Gastrocnemius medialis (tissue), 4 donors: ENCODE results near the gene RNF212B. TPM values are rescaled to one million over a fixed set of nuclear protein-coding genes. Genes with fewer than 3 reads are reported as not detected.

ENCODE experiments used
- ATAC-seq, 2 donors: fragments of 150-250 bp; one replicate each; pipeline ENCODE4 v1.9.1; 2016
- DNase-seq, 2 donors: peaks; one replicate each; pipeline ENCODE4 v3.0.0-alpha.2; 2019
- H3K27ac ChIP-seq, 4 donors: fragments of 200-600 bp; sonication (generic); 1 replicate in 1 of 4; 2 replicates in 3 of 4; pipeline ENCODE4 v1.5.1; 2016 to 2018; ENCODE audit warnings: mild to moderate bottlenecking in 2 of 4, moderate library complexity in 1 of 4
- H3K27me3 ChIP-seq, 3 donors: fragments of 200-600 bp; sonication (generic) in 2 of 3; 1 replicate in 1 of 3; 2 replicates in 2 of 3; pipeline versions ENCODE4 v1.5.1 to v1.6.0; 2016 to 2019; ENCODE audit warnings: mild to moderate bottlenecking in 1 of 3, moderate library complexity in 1 of 3
- H3K36me3 ChIP-seq, 2 donors: fragments of 200-600 bp; sonication (generic) in 1 of 2; one replicate each; pipeline ENCODE4 v1.5.1; 2017 to 2018
- H3K4me1 ChIP-seq, 2 donors: fragments of 200-600 bp; sonication (generic) in 1 of 2; one replicate each; pipeline ENCODE4 v1.5.1; 2016 to 2017; ENCODE audit warnings: mild to moderate bottlenecking in 2 of 2
- H3K4me3 ChIP-seq, 4 donors: fragments of 200-600 bp; sonication (generic) in 3 of 4; 1 replicate in 1 of 4; 2 replicates in 3 of 4; pipeline ENCODE4 v1.5.1; 2016 to 2019; ENCODE audit warnings: mild to moderate bottlenecking in 2 of 4
- H3K9me3 ChIP-seq, 3 donors: fragments of 200-600 bp; sonication (generic) in 2 of 3; 1 replicate in 1 of 3; 2 replicates in 2 of 3; pipeline ENCODE4 v1.5.1; 2016 to 2019
- CTCF ChIP-seq, 5 experiments: fragments of 450-650 bp in 3 of 5; fragments of 200-600 bp in 2 of 5; sonication (generic) in 2 of 5; IDR thresholded peaks in 4 of 5; conservative IDR thresholded peaks in 1 of 5; 1 replicate in 4 of 5; 2 replicates in 1 of 5; pipeline ENCODE4 v1.5.1; 2016 to 2019; ENCODE audit warnings: antibody characterized with exemption in 5 of 5, mild to moderate bottlenecking in 3 of 5, moderate library complexity in 3 of 5
- POLR2A ChIP-seq, 2 donors: fragments of 450-650 bp; IDR thresholded peaks; one replicate each; pipeline ENCODE4 v1.6.1; 2017; ENCODE audit warnings: antibody characterized with exemption in 2 of 2, mild to moderate bottlenecking in 2 of 2, moderate library complexity in 2 of 2
- in situ Hi-C, 4 donors: fragments of 200-750 bp; cut with MboI; loops; one replicate each; pipeline versions ENCODE4 v1.15.0 to v1.8.0; 2017; ENCODE audit warnings: low sequenced_read_pairs in 4 of 4
- intact Hi-C: fragments of 100-400 bp; cut with DNase I; formaldehyde crosslinking; loops from one replicate; pipeline ENCODE4 v1.15.1; 2023; ENCODE audit warnings: low total_unique reads
- total RNA-seq, 4 donors: library from RNA; depleted of rRNA; stranded (reverse); fragments of >200 nt; gene quantifications; one replicate each; pipeline versions ENCODE4 v1.1.0 to v1.2.3, GENCODE V29; 2016

RNF212B gene
- total RNA-seq, 4 donors from 2014 or later, result not detected

GRCh38 chr14:23242076-23242475, 4.3 kb downstream of the RNF212B start:
- intact Hi-C loops, result no loop called here
- in situ Hi-C loops, result no loop called here

GRCh38 chr14:23243066-23243465, 5.3 kb downstream of the RNF212B start:
- DNase-seq (no peak), ATAC-seq (no peak)
- TF ChIP-seq CTCF (IDR thresholded peaks at IDR 0.05 in 4 of 5, conservative IDR thresholded peaks at IDR 0.05 in 1 of 5) (no peak), POLR2A (IDR thresholded peaks at IDR 0.05) (no peak)
- no peak overlapping the region for H3K27ac ChIP-seq
- intact Hi-C loops (no loop called here), in situ Hi-C loops (no loop called here)
- peaks cover 0 to 9% (median 5%) of the 10 kb centered on the region in 3 donors for H3K27me3 ChIP-seq
- peaks cover 0 to under 1% of the 10 kb centered on the region in 2 donors for H3K4me1 ChIP-seq
- H3K9me3 ChIP-seq, result no peaks in the 10 kb centered on the region
- H3K4me3 ChIP-seq, result no peak overlapping the region
- no peaks in the 10 kb centered on the region for H3K36me3 ChIP-seq

More at GRCh38 chr14:23242076-23242475, 4.3 kb downstream of the RNF212B start:
- peaks cover 0 to 6% of the 10 kb centered on the region in 2 donors for H3K4me1 ChIP-seq
- TF ChIP-seq POLR2A (IDR thresholded peaks at IDR 0.05) (no peak), CTCF (IDR thresholded peaks at IDR 0.05 in 4 of 5, conservative IDR thresholded peaks at IDR 0.05 in 1 of 5) (no peak)
- no peak overlapping the region for H3K27ac ChIP-seq
- no peak for DNase-seq
- no peak for ATAC-seq
- no peaks in the 10 kb centered on the region for H3K36me3 ChIP-seq
- H3K27me3 ChIP-seq, result peaks cover 2 to 9% (median 5%) of the 10 kb centered on the region in 3 donors
- H3K4me3 ChIP-seq, result no peak overlapping the region
- H3K9me3 ChIP-seq, result no peaks in the 10 kb centered on the region

GRCh38 chr14:23245282-23245681, 7.5 kb downstream of the RNF212B start:
- no peak for TF ChIP-seq CTCF (IDR thresholded peaks at IDR 0.05 in 4 of 5, conservative IDR thresholded peaks at IDR 0.05 in 1 of 5)
- TF ChIP-seq POLR2A (IDR thresholded peaks at IDR 0.05), result no peak
- intact Hi-C loops, result no loop called here
- no peak for ATAC-seq

GRCh38 chr14:23248601-23249000, 10.9 kb downstream of the RNF212B start:
- Histone ChIP-seq H3K36me3 (no peaks in the 10 kb centered on the region), H3K27ac (no peak overlapping the region), H3K27me3 (no peaks in the 10 kb centered on the region), H3K4me3 (no peak overlapping the region), H3K9me3 (no peaks in the 10 kb centered on the region), H3K4me1 (no peaks in the 10 kb centered on the region)
- in situ Hi-C loops (no loop called here), intact Hi-C loops (no loop called here)
- no peak for ATAC-seq
- DNase-seq, result no peak
- TF ChIP-seq CTCF (IDR thresholded peaks at IDR 0.05 in 4 of 5, conservative IDR thresholded peaks at IDR 0.05 in 1 of 5), result no peak
- no peak for TF ChIP-seq POLR2A (IDR thresholded peaks at IDR 0.05)

More at GRCh38 chr14:23245282-23245681, 7.5 kb downstream of the RNF212B start:
- Histone ChIP-seq H3K27ac (no peak overlapping the region), H3K4me3 (no peak overlapping the region), H3K4me1 (no peaks in the 10 kb centered on the region), H3K27me3 (no peaks in the 10 kb centered on the region), H3K9me3 (no peaks in the 10 kb centered on the region), H3K36me3 (no peaks in the 10 kb centered on the region)
- in situ Hi-C loops, result no loop called here
- DNase-seq, result no peak

- TF ChIP-seq CTCF (IDR thresholded peaks at IDR 0.05 in 4 of 5, conservative IDR thresholded peaks at IDR 0.05 in 1 of 5) (no peak), POLR2A (IDR thresholded peaks at IDR 0.05) (no peak)
- ATAC-seq, result no peak
- Histone ChIP-seq H3K27me3 (no peaks in the 10 kb centered on the region), H3K4me1 (no peaks in the 10 kb centered on the region), H3K4me3 (no peak overlapping the region), H3K36me3 (no peaks in the 10 kb centered on the region), H3K27ac (no peak overlapping the region), H3K9me3 (no peaks in the 10 kb centered on the region)
- in situ Hi-C loops, result no loop called here
- intact Hi-C loops, result no loop called here
- DNase-seq, result no peak
Observed at GRCh38 chr14:23249824-23250223, 12.1 kb downstream of the RNF212B start.
